Measurements from ENCODE around the gene THTPA. TPM values are rescaled to one million over a fixed set of nuclear protein-coding genes. Genes with fewer than 3 reads are reported as not detected.

The THTPA gene
- total RNA-seq, 1 experiment from 2014 or later: 19.5 TPM

DNA sequence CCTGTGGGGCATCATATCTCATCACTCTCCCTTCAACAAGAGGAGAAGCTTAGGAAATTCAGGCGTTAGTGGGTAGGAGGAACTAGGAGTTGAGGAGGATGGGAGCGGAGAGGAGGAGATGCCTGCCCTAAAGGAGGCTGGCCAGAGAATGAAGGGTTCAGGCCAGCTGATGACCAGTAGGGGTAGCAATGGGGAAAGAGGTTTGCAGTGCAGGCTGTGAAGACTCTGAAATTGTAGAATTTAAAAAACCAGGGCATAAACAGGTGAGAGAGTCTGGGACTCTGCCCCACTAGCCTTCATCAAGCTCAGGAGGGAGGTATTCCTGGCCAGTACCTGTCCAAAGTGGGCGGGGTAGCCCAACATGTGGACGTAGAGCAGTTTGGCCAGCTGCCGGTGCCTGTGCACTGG, 10.7 kb downstream of the THTPA start:
- DNase-seq (ENCODE audit: low read depth): no peak

DNA sequence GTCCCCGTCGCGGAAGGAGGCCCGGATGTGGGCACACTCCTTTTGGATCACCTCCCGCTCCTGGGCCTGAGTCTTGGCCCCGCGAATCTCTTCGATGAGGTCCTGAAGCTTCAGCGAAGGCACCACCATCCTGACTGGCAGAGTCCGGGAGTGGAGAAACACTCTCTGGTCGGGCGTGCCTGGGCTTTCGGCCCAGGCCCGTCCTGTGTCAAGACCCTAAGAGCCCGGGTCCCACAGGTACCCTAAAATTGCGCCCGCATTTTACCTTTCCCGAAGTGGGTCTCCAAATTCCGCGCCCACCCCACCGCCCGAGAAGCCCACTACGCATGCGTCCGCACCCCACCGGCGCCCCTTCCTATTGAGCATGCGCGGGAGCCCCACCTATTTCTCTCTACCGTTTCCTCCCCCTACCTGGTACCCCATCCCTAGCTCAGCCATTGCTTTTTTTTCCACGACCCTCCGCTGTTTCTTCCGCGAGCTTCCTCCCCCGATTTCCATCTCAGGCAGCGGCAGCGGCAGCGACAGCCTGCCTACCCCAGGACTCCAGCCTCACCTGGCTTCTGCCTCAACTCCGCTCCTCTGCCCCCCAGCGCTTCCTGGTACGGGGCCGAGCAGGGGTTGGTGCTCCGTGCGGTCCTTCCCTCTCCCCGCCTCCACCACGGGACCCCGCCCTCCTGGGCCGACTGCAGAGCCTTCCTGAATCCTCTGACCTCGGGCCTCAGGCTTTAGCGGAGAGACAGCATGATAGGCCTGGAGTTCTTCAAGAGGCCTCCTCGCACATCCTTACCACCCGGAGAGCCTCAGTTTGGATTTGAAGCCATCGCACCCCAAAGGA, 11.3 kb downstream of the THTPA start, which contains the start of gene AP1G2:
AP1G2 (minus strand) TSS at position 606 of the 835 bp plus-strand sequence; CDS start at position 129, 477 bp downstream.
- DNase-seq (ENCODE audit: low read depth): peak; percentile 86

DNA sequence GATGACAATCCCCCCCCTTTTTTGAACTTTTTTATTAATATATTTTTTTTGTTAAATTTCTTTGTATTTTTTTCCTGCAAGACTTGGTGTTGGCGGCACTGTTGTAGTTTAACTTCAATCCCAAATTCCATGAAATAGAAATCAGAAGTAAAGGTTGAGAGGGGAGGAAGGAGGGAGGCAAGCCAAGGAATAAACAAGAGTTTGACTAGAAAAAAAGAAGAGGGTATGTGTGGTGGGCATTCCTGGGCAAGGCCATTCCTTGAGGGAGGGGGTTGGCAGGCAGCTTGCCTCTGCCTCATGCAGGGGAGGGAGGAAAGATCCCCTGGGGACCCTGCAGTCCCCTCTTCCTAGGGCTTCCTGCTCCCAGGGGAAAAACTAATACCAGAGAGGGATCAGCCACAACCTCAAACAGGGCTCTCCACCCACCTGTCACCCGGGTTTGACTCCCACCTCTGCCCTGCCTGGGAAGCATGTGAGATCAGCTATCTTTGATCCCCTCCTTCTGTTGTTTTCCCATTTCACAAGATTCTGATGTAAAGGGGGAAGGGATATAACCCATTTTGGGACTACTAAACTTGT, 12.0 kb downstream of the THTPA start:
- DNase-seq (ENCODE audit: low read depth): no peak

DNA sequence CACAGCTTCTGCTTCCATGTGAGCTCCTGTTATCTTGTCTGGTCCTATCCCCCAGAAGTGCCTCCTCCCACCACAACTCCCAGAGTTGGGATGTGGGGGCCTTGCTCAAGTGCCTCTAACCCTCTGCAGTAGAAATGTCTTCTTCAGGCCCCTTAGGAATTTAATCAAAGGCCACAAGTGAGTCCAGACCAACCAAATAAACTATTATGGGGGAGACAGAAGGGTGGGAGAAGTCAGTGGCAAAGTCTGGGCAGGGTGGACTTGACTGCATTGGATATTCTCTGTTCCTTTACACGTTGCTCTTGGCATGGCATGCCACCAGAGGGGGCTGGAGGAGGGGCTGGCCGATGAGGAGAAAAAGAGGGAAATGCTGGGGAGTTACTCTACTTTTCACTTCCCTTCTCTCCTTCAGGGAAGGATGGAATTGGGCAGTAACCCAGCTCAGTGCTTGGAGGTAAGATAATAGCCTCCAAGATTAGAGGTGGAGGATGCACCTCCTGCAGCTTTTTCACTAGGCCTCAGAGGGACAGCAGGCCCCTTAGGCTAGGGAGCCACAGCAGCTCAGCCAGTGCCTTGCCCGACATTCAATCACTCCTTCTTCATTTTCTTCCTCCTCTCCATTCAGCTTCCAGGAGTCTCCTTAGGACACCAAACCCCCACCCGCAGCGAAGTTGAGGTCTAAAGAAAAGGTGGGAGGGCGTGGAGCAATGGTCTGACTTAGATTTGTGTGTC, 12.7 kb downstream of the THTPA start:
- DNase-seq (ENCODE audit: low read depth): peak; percentile 52

DNA sequence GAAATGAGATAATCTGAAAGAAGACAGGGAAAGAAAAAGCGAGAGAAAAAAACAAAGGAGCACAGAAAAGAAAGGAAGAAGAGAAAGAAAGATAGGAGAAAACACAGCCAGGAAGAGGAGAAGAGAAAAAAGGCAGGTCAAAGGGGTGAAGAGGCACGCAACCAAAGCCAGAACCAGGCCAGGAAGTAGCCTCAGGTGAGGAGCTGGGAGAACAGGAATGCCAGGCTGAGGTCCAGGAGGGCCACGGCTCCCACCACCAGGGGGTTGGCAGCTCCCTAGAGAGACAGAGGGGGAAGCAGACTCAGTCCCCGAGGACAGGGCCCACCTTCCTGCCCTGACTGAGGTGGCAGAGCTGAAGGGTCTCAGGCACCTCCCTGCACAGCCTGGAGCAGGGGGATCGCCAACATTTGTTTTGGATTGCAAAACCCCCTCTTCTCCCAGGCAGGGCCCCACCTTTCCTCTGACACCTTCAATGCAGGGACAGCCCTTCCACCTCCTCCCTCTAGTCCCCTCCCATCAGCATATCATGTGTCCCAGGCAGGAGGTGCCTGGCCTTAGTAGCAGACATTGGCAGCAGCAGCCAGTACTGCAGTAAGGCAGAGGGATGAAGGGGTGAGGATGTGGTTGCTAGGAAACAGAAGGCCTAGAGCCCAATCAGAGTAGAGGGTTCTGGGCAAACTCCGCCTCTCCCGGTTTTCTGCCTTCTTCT, 13.5 kb downstream of the THTPA start:
- DNase-seq (ENCODE audit: low read depth): peak; percentile 64

DNA sequence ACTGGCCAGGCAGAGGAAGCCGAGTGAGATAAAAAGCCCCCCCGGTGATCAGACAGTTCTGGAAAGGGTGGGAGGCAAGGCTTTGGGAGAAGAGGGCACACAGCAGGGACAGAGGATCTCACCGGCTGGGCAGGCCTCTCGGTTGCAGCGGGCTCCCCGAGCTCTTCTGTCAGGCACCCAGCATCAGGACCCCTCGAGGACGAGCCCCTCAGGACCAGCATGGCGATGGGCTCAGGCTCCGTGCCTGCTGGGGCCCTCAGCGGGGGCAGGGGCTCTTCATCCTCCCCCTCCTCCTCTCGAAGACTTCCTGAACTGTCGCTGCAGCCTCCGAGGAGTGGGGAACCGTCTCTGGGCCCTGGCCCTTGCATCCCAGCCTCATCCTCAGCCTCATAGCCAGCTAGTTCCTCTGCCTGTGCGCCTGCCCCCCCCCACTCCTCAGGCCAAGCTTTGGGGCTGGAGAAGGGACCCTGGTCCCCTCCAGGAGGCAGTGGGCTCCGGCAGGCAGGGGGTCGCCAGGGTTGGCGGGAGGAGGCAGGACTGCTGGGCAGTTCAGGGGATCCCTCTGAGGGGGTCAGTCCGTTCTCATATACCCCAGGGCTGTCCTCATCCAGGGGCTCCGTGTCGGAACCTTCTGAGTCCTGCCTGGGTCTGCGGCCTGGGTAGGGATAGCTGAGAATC, 14.9 kb downstream of the THTPA start:
- no peak for DNase-seq (ENCODE audit: low read depth)

DNA sequence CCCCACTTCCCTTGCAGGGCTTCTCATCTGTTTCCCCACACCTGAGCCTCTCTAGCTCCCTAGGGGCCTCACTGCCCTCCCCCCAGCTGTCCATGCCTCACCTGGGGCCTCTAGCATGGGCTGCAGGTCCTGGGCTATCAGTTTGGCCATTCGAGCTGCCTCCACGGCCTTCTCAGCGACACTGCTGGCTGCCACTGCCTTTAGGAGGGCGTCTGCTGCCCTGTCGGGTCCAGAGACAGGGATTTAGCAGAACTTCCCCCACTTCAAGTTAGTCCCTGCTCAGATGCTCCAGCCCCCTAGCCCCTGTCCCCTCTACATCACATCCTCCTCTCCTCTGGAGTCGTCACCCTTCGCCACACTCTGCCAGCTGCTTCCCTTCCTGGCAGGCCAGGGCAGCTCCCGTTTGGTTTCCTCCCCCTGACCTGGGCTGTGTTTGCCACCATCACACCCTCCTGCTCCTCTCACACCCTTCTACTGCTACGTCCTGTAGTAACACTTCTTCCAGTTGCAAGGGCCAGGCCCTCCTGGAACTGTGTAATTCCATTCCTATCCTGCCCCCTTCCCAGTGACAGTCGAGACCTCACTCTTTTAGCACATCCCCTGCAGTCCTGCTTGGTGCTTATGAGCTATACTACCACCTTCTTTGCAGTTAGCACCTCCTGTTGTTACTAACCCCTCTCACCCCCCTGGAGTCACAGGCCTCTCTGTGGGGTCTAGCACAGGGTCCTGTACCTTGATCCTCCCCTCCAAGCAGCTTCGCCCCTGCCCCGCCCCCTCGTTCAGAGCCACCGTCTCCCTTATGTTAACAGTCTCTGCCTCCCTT, 15.8 kb downstream of the THTPA start:
- no peak for DNase-seq (ENCODE audit: low read depth)

DNA sequence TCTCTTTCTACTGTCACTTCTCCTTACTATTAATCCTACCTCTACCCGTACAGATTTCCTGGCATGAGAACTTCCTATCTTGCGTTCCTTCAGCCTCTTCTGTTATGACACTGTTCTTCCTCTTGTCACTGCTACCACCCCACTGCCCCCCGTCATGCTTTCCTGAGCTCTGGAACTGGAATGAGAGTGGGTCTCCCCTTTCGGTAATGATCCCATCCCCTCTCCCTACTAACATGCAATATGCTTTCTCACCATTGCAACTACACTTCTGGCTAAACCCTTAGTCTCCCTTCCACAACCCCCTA, 16.4 kb downstream of the THTPA start:
- no peak for DNase-seq (ENCODE audit: low read depth)

DNA sequence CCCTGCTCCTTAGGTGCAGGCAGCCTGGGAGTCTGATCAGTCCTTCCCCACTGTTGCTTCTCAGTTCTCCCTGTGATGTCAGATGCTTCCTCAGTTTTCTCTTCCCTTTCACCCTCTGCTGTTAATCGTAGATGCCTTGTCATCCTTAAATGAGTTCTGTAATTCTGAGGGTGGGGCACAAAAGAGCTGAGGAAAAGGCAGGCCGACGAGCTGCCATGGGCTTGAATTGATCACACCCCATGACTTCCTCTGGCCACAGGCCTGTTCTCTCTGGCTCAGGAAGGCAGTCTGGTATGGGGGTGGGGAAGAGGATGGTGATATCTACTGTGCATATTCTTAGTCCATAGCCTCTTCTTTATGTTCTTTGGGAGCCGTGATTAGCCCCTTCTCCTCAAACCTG, 16.8 kb downstream of the THTPA start:
- no peak for DNase-seq (ENCODE audit: low read depth)

DNA sequence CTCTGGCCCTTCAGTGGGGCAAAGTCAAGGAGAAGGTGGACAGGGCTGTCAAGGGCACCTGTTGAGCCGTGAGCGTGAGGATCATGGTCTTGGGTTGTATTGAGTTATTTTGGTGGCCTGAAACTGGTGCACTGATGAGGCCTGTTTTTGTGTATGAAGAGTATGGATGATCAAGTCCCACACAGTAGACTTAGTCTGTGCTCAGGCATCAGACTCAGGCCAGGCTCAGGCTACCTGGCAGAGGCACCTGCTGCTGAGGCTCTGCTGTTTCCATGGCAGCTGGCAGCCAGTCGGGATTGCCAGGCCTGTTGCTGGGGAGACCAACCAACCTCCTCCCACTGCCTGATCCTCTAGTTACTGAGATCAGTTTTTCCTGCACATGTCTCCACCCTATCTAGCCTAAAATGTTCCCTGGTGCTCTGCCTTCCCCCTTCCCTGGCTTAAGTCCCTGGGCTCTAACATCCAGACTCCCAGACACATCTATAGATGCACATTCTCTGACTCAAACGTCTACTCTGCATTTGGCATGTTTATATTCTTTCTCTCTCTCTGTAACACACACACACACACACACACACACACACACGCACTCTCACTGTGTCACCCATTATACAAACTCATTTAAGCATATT, 17.4 kb downstream of the THTPA start:
- no peak for DNase-seq (ENCODE audit: low read depth)

DNA sequence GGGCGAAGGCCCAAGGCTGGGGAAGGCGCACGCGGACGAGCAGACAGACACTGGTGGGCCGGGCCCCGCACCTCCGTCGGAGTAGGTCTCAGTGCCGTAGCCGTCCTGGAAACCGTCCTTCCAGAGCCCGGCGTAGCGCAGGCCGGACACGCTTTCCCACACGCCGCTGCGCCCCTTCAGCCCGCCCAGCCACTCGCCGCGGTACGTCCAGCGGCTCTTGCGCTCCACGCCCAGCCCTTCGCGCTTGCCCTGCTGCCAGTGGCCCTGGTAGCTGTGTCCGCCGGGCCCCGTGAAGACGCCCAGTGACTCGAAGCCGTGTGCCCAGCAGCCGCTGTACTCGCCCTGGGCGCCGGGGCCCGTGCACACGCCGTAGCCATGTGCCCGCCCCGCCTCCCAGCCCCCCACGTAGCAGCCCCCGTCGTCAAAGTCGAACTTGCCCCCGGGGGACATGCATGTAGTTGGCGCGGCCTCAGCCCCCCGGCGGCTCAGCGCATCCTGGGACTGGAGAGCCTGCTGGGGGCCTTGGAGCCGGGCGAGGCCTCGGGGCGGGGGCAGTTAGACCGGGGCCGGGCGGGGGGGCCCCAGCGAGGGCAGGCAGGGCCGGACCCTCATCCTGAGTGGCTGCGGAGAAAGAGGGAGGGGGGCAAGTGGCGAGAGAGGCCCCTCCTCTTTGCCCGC, 21.1 kb downstream of the THTPA start:
- DNase-seq (ENCODE audit: low read depth): peak; percentile 64

DNA sequence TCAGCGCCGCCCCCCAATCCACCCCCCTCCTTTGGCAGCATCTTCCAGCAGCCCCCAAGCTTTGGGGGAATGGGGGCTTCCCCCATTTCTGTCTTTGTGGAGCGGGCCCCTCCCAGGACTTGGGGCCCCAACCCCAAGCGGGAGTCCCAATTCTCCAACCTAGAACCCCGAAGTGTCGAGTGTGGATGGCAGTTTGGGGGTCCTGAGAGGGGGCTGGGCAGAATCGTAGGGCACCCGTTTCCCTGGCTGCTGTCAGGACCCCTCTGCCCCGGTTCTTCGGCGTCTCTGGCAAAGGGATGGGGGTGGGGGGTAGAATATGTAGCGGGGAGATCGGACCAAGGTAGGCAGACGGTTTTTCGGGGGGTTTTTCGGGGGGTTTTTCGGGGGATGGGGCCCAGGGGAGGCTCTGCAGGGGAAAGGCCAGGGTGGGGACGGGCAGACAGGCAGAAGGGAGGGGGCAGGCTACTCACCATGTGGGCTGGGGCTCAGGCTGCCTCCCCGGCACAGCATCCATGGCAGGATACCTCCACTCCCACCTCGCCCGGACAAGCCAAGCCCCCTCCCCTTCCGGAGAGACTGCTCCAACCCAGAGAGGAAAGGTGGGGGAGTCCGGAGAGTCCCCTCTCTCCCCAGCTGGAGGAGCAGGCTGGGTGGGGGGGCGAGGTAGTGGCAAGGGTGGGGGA, 21.8 kb downstream of the THTPA start:
- peak; percentile 49 for DNase-seq (ENCODE audit: low read depth)

DNA sequence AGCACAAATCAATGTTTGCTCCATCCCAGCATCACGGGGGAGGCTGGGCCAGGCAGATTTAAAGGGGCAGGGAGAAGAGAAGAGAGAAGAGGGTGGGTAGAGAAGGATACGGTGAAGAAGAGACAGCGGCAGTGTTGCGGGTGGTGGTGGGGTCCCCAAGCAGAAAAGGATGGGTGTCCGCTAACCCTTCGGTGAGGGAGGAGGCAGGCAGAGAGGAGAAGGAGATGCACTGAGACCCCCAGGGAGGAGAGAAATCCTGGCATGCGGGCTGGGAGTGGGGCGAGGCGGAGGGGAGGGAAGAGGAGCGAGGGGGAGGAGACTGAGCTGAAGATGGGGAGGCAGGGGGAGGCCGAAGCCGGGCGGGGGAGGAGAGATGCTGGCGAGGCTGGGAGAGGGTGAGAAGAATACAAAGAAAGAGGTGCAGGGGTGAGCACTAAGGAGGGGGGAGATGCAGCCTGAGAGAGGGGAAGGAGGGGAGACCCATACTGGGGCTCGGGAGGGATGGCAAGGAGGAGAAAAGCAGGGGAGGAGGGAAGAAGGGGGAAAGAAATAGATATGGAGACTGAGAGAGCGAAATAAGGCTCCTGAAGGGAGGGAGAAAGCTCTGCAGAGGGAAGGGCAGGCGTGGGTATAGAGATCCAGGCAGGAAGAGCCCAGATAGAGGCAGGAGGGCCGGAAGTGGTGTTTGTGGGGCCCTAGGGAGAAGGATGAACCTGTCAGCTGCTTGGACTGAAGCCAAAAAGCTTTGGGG, 22.7 kb downstream of the THTPA start, which contains the start of gene JPH4:
JPH4 (minus strand) TSS at position 231 of the 751 bp plus-strand sequence. CDS start 1,337 bp downstream, outside the sequence.
- peak; percentile 82 for DNase-seq (ENCODE audit: low read depth)

DNA sequence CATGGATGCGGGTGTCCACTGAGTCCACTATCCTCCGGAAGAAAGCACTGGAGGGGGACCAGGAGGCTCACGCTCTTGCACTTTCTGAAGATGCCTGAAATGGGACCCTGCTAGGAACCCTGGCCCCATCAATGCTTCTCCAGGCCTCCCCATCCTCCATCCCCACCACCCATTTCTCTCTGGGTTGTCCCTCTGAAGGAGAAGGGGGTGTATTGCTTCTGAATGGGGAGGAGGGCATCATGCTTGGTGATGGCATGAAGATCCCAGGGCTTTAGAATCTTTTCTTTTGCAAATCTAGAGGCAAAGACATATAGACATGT, 23.2 kb downstream of the THTPA start:
- DNase-seq (ENCODE audit: low read depth): no peak

DNA sequence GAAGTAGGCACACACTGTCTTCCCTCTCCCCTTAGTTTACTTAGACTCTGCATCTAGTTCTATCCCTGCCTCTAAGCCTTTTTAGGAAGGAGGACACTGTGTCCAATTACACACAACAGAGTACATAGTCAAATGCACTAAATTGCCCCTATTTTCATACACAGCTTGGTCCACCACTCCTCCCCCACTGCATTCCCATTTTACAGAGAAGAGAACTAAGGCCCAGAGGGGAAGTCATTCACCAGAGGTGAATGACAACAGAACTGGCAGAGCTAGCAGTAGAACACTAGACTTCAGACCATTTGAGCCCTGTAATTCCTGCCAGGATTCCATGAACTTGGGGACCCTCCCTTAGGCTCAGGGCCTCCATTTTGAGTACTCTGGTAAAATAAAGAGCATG, 23.7 kb downstream of the THTPA start:
- peak; percentile 38 for DNase-seq (ENCODE audit: low read depth)

DNA sequence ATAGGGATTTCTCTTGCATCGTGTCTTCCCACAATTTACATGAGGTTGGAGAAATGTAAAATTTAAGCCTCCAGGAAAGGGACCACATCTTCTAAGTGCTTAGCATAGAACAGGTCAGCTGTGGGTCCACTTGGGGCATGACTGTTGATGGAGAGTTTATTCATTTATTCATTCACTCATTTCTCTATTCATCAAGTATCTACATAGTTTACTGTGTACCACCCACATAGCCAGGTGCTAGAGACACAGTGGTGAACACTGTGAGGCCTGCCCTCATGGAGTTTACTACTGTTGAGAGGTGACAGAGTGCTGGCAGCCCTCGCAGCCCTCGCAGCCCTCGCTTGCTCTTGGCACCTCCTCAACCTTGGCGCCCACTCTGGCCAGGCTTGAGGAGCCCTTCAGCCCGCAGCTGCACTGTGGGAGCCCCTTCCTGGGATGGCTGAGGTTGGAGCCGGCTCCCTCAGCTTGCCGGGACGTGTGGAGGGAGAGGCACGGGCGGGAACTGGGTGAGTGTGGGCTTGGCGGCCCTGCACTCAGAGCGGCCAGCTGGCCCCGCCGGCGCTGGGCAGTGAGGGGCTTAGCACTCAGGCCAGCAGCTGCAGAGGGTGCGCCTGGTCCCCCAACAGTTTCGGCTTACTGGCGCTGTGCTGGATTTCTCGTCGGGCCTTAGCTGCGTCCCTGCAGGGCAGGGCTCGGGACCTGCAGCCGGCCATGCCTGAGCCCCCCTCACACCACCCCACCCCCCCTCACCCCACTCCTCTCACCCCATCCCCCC, 24.3 kb downstream of the THTPA start:
- DNase-seq (ENCODE audit: low read depth): peak; percentile 69

DNA sequence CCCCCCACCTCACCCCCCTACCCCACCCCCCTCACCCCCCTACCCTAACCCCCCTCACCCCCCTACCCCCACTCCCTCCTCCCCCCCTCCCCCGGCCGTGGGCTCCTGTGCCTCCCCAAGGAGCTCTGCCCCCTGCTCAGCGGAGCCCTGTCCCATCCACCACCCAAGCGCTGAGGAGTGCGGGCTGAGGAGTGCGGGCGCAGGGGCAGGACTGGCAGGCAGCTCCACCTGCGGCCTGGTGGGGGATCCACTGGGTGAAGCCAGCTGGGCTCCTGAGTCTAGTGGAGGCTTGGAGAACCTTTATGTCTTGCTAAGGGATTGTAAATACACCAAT, 24.8 kb downstream of the THTPA start:
- peak; percentile 98 for DNase-seq (ENCODE audit: low read depth)

Measured in HT1080 (cell line).